ENCODE data around the gene NECAP2.

NECAP2 gene

GRCh38 chr1:16440470-16441281, at the start of gene NECAP2:
TSS of gene NECAP2 (plus strand) at chr1:16440724. CDS start at chr1:16440762, 38 bp downstream.
- H3K27ac ChIP-seq: peak within 1 kb of the TSS; percentile 85
- TF ChIP-seq, protein P1, sequence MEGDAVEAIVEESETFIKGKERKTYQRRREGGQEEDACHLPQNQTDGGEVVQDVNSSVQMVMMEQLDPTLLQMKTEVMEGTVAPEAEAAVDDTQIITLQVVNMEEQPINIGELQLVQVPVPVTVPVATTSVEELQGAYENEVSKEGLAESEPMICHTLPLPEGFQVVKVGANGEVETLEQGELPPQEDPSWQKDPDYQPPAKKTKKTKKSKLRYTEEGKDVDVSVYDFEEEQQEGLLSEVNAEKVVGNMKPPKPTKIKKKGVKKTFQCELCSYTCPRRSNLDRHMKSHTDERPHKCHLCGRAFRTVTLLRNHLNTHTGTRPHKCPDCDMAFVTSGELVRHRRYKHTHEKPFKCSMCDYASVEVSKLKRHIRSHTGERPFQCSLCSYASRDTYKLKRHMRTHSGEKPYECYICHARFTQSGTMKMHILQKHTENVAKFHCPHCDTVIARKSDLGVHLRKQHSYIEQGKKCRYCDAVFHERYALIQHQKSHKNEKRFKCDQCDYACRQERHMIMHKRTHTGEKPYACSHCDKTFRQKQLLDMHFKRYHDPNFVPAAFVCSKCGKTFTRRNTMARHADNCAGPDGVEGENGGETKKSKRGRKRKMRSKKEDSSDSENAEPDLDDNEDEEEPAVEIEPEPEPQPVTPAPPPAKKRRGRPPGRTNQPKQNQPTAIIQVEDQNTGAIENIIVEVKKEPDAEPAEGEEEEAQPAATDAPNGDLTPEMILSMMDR (conservative IDR thresholded peaks at IDR 0.05): peak; percentile 95

GRCh38 chr1:16391411-16391810, 49.1 kb upstream of the NECAP2 start:
- no peak overlapping the region for H3K27ac ChIP-seq
- TF ChIP-seq, protein P1 (conservative IDR thresholded peaks at IDR 0.05): no peak

DNA sequence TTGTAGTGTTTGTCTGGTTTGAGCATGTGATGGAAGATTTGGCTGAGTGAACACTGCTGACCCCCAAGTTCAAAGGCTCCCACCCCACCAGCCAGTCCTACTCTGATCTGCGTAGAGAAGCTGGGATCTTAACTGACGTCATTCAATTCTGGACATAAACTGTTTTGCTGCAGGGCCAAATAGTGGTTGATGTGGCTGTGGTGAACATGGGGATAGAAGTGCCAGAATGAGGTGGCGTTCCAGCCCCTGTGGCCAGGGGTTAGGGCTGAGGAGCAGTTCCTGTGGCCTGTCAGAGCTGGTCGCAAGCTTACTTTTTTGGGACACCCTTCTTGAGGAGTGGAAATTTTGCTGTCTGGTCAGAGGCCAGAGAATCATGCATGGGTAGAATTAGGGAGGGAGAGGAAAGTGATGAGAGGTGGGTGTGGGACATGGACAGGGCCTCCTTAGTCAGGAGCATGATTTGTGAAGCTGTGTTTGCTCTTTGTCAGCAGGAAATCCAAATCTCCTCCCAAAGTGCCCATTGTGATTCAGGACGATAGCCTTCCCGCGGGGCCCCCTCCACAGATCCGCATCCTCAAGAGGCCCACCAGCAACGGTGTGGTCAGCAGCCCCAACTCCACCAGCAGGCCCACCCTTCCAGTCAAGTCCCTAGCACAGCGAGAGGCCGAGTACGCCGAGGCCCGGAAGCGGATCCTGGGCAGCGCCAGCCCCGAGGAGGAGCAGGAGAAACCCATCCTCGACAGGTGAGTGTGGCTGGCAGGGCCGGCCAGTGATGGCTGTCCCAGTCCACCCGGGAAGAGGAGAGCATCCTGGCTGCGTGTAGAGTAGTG, 47.6 kb upstream of the NECAP2 start:
- H3K27ac ChIP-seq: no peak overlapping the region
- TF ChIP-seq, protein P1 (conservative IDR thresholded peaks at IDR 0.05): no peak

DNA sequence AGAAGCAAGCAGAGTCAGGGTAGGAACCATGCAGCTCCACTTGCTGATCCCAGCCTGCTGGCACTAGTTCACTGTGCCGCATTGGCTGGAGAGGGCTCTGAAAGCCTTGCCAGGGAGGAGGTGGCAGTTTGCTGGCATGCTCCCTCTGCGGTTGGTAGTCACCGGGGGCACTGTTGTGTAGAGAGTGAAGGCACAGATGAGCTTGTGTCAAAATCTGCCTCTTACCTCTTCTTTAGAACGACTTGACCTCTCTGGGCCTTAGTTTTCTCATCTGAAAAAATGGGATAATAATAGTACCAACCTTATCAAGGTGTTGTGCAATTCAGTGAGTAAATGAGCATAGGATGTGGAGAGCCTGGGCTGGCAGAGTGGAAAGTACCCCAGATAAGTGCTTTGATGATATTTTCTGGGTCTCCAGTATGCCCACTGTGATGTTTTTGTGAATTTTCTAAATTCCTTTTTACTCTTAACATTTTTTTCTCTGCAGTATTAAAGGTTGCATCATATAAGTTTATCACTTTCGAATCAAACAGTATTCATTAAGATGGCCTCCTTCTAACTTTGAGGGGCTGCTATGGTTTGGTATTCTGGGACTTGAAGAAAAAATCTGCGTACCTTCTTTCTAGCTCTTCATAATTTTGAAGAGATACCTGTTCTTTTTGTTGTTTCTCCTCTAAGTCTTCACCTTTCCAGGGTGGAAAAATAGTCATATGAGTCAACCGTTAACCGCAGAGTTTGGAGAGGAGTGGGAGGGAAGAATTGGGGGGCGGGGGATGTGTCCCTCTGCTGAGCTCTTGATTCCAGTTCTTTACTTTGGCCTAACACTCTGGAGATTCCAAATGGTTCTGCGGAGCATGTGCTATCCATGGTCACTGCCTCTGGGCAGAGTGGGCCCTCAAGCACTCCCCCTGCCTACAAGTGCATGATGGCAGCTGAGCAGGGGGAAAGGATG, 46.7 kb upstream of the NECAP2 start:
- no peak overlapping the region for H3K27ac ChIP-seq
- TF ChIP-seq, protein P1 (conservative IDR thresholded peaks at IDR 0.05): no peak

DNA sequence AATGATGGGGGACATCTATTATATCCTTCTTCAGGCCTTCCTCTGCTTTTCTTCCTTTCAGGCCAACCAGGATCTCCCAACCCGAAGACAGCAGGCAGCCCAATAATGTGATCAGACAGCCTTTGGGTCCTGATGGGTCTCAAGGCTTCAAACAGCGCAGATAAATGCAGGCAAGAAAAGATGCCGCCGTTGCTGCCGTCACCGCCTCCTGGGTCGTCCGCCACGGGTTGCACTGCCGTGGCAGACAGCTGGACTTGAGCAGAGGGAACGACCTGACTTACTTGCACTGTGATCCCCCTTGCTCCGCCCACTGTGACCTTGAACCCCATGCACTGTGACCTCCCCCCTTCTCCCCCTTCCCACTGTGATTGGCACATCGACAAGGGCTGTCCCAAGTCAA, 45.5 kb upstream of the NECAP2 start:
- H3K27ac ChIP-seq: no peak overlapping the region
- TF ChIP-seq, protein P1 (conservative IDR thresholded peaks at IDR 0.05): no peak

- TF ChIP-seq, protein P1 (conservative IDR thresholded peaks at IDR 0.05): no peak
- H3K27ac ChIP-seq: no peak overlapping the region
Measured at GRCh38 chr1:16396591-16396990, 43.9 kb upstream of the NECAP2 start.

Data from VCaP (cell line).